C4-2B (cell line): ENCODE results near the gene SPON1.

Experiments
- CTCF ChIP-seq: fragments of 450-650 bp; conservative IDR thresholded peaks from 2 replicates; pipeline ENCODE4 v1.5.1; 2017; ENCODE audit warnings: mild to moderate bottlenecking
- ZFX ChIP-seq: fragments of 450-650 bp; IDR thresholded peaks from 2 replicates; pipeline ENCODE4 v1.6.1; 2017

GRCh38 chr11:14140991-14141390, 178.5 kb downstream of the SPON1 start:
- TF ChIP-seq CTCF (no peak), ZFX (no peak)
